ENCODE results near the gene MAD1L1. TPM values are rescaled to one million over a fixed set of nuclear protein-coding genes. Genes with fewer than 3 reads are reported as not detected.
A peak's percentile ranks its signal among the peaks of the same experiment; 100 is the strongest.

The MAD1L1 gene
- total RNA-seq, 4 donors from 2014 or later = 60.3 to 149 (median 73.7) TPM

DNA sequence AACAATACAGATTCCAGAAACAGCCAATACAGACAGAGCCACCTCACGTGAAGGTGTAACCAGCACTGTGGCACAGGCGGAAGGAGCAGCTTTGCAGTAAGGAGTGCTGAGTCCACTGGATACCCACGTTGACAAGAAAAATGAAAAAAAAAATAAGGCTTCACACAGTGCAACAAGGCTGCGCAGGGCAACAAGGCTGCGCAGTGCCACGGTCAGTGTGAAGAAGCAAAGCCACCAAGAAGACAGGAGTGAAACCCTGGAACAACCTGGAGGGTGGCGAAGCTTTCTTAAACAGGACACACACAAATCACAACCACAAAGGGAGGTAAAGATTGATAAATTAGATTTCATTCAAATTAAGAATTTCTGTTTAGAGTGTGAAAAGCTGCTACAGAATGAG, 204.0 kb downstream of the MAD1L1 start:
- Histone ChIP-seq H3K27me3 (no peaks in the 10 kb centered on the region), H3K36me3 (peaks cover 0 to 6% (median 0%) of the 10 kb centered on the region in 3 donors), H3K9me3 (peaks cover 0 to 56% (median 8%) of the 10 kb centered on the region in 4 donors), H3K4me3 (no peak overlapping the region), H3K4me1 (peaks cover 0 to 10% (median 0%) of the 10 kb centered on the region in 4 donors), H3K27ac (no peak overlapping the region)
- WGBS, 2 donors = 94 to 99% methylated on average over 7 of the region's 7 CpGs
- no peak for DNase-seq (ENCODE audit: low spot score in 2 of 2)
- no peak for TF ChIP-seq POLR2A (IDR thresholded peaks at IDR 0.05)
- no peak for TF ChIP-seq EP300 (IDR thresholded peaks at IDR 0.05)
- TF ChIP-seq, protein P1, sequence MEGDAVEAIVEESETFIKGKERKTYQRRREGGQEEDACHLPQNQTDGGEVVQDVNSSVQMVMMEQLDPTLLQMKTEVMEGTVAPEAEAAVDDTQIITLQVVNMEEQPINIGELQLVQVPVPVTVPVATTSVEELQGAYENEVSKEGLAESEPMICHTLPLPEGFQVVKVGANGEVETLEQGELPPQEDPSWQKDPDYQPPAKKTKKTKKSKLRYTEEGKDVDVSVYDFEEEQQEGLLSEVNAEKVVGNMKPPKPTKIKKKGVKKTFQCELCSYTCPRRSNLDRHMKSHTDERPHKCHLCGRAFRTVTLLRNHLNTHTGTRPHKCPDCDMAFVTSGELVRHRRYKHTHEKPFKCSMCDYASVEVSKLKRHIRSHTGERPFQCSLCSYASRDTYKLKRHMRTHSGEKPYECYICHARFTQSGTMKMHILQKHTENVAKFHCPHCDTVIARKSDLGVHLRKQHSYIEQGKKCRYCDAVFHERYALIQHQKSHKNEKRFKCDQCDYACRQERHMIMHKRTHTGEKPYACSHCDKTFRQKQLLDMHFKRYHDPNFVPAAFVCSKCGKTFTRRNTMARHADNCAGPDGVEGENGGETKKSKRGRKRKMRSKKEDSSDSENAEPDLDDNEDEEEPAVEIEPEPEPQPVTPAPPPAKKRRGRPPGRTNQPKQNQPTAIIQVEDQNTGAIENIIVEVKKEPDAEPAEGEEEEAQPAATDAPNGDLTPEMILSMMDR (IDR thresholded peaks at IDR 0.05) = no peak

GRCh38 chr7:2025188-2025587, 207.6 kb downstream of the MAD1L1 start:
- peaks cover 0 to 7% (median 4%) of the 10 kb centered on the region in 4 donors for H3K4me1 ChIP-seq
- TF ChIP-seq EP300 (IDR thresholded peaks at IDR 0.05) (no peak), POLR2A (IDR thresholded peaks at IDR 0.05) (no peak)
- TF ChIP-seq, protein P1 (IDR thresholded peaks at IDR 0.05) = no peak
- no peak for DNase-seq (ENCODE audit: low spot score in 2 of 2)
- WGBS, 2 donors = 95 to 96% methylated on average over 4 of the region's 4 CpGs
- peaks cover 0 to 6% (median 0%) of the 10 kb centered on the region in 3 donors for H3K36me3 ChIP-seq
- no peaks in the 10 kb centered on the region for H3K27me3 ChIP-seq
- H3K9me3 ChIP-seq = peaks cover 0 to 53% (median 8%) of the 10 kb centered on the region in 4 donors
- no peak overlapping the region for H3K27ac ChIP-seq
- no peak overlapping the region for H3K4me3 ChIP-seq

DNA sequence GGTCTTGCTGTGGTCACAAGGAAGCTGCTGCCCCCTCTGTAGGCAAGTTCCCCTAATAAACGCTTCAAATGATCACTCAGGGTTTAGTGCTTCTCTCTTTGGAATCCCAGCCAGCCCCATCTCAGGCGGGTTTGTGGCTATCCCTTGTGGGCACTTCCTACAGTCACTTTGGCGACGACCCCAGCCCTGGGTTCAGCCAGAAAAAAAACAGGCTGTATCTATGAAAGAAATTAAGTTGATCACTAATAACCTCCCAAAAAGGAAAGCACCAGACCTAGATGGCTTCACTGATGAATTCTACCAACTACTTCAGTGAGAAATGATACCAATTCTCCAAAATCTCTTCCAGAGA, 208.2 kb downstream of the MAD1L1 start:
- WGBS, 2 donors = 84 to 90% methylated on average over 4 of the region's 4 CpGs
- Histone ChIP-seq H3K9me3 (peaks cover 0 to 48% (median 8%) of the 10 kb centered on the region in 4 donors), H3K36me3 (peaks cover 0 to 6% (median 0%) of the 10 kb centered on the region in 3 donors), H3K4me1 (peaks cover 0 to 13% (median 7%) of the 10 kb centered on the region in 4 donors), H3K27me3 (no peaks in the 10 kb centered on the region), H3K4me3 (no peak overlapping the region), H3K27ac (peak overlapping the region in 1 of 4 donors; percentile 2)
- no peak for DNase-seq (ENCODE audit: low spot score in 2 of 2)
- TF ChIP-seq POLR2A (IDR thresholded peaks at IDR 0.05) (no peak), EP300 (IDR thresholded peaks at IDR 0.05) (no peak)
- TF ChIP-seq, protein P1 (IDR thresholded peaks at IDR 0.05) = no peak

GRCh38 chr7:2023877-2024566, 208.7 kb downstream of the MAD1L1 start:
- Histone ChIP-seq H3K4me1 (peaks cover 0 to 18% (median 8%) of the 10 kb centered on the region in 4 donors), H3K4me3 (no peak overlapping the region), H3K27me3 (no peaks in the 10 kb centered on the region), H3K36me3 (peaks cover 0 to 6% (median 0%) of the 10 kb centered on the region in 3 donors), H3K27ac (peak overlapping the region in 1 of 4 donors; percentile 2), H3K9me3 (peaks cover 0 to 43% (median 6%) of the 10 kb centered on the region in 4 donors)
- 86 to 88% methylated on average over 7 of the region's 7 CpGs for WGBS, 2 donors
- DNase-seq (ENCODE audit: low spot score in 2 of 2) = no peak
- TF ChIP-seq EP300 (IDR thresholded peaks at IDR 0.05) = peak in 1 of 2 donors; percentile 11
- TF ChIP-seq, protein P1 (IDR thresholded peaks at IDR 0.05) = no peak

DNA sequence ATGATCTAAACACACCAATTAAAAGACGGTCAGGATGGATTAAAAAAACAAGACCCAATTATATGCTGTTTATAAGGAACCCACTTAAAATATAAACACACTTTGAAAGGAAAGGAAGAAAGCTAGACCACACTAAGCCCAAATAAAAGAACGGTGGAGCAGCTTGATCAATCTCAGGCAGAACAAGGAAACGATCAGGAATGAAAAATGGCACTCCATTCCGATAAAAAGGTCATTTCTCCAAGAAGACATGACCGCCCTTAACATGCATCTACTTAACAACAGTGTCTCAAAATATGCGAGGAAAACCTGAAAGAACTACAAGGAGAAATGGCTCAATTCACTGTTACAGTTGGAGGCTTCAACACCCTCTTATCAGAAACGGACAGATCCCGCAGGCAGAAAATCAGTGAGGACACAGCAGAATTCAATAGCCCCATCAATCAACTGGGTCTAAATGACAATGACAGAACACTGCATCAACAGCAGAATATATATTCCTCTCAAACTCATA, 210.0 kb downstream of the MAD1L1 start:
- TF ChIP-seq POLR2A (IDR thresholded peaks at IDR 0.05) (no peak), EP300 (IDR thresholded peaks at IDR 0.05) (no peak)
- TF ChIP-seq, protein P1 (IDR thresholded peaks at IDR 0.05) = no peak
- Histone ChIP-seq H3K36me3 (no peaks in the 10 kb centered on the region), H3K4me1 (peaks cover 0 to 27% (median 8%) of the 10 kb centered on the region in 4 donors), H3K27ac (no peak overlapping the region), H3K4me3 (no peak overlapping the region), H3K27me3 (no peaks in the 10 kb centered on the region), H3K9me3 (peaks cover 0 to 31% (median 5%) of the 10 kb centered on the region in 4 donors)
- 91 to 96% methylated on average over 8 of the region's 8 CpGs for WGBS, 2 donors
- DNase-seq (ENCODE audit: low spot score in 2 of 2) = no peak
